Immature natural killer cell (primary cell): ENCODE data around the gene IFNA5. TPM values are rescaled to one million over a fixed set of nuclear protein-coding genes. Genes with fewer than 3 reads are reported as not detected.

ENCODE experiments used
- DNase-seq, 3 donors: peaks; one replicate each; pipeline ENCODE4 v3.0.0; 2022; ENCODE audit warnings: mixed read lengths in 1 of 3
- H3K27ac Mint-ChIP-seq, 6 donors: one replicate each; pipeline ENCODE4 v1.8.0; 2020; ENCODE audit warnings: mixed read lengths in 6 of 6, mild to moderate bottlenecking in 5 of 6, inconsistent platforms in 4 of 6, moderate library complexity in 3 of 6
- H3K27me3 Mint-ChIP-seq, 3 donors: one replicate each; pipeline ENCODE4 v1.8.0; 2020 to 2021; ENCODE audit warnings: low read depth in 3 of 3, mild to moderate bottlenecking in 3 of 3, mixed read lengths in 3 of 3, moderate library complexity in 3 of 3, inconsistent platforms in 1 of 3
- H3K36me3 Mint-ChIP-seq, 3 donors: one replicate each; pipeline ENCODE4 v1.8.0; 2020; ENCODE audit warnings: mixed read lengths in 3 of 3, inconsistent platforms in 2 of 3, mild to moderate bottlenecking in 2 of 3
- H3K4me1 Mint-ChIP-seq, 2 donors: one replicate each; pipeline ENCODE4 v1.8.0; 2020; ENCODE audit warnings: inconsistent platforms in 2 of 2, mild to moderate bottlenecking in 2 of 2, mixed read lengths in 2 of 2, moderate library complexity in 1 of 2
- H3K4me3 Mint-ChIP-seq, 5 donors: one replicate each; pipeline ENCODE4 v1.8.0; 2020; ENCODE audit warnings: mild to moderate bottlenecking in 5 of 5, mixed read lengths in 5 of 5, inconsistent platforms in 3 of 5, moderate library complexity in 3 of 5
- H3K9me3 Mint-ChIP-seq, 6 donors: one replicate each; pipeline ENCODE4 v1.8.0; 2020; ENCODE audit warnings: mild to moderate bottlenecking in 6 of 6, mixed read lengths in 6 of 6, inconsistent platforms in 4 of 6, moderate library complexity in 3 of 6
- polyA plus RNA-seq, 3 donors: library from polyadenylated mRNA; unstranded; fragments of 300-500 nt; fragmentation: Illumina TruSeq; gene quantifications; one replicate each; pipeline ENCODE4 v1.2.3, GENCODE V29; 2021

The IFNA5 gene
- polyA plus RNA-seq, 3 donors from 2014 or later: not detected

- H3K4me1 Mint-ChIP-seq: peaks cover 2 to 11% of the 10 kb centered on the region in 2 donors
- DNase-seq: peak in 2 of 3 donors; percentile 28 to 32
- H3K9me3 Mint-ChIP-seq: no peaks in the 10 kb centered on the region
- peaks cover 8 to 10% (median 8%) of the 10 kb centered on the region in 3 donors for H3K36me3 Mint-ChIP-seq
- peak overlapping the region in 1 of 6 donors; percentile 58 for H3K27ac Mint-ChIP-seq
- H3K4me3 Mint-ChIP-seq: no peak overlapping the region
- peaks cover 0 to 2% (median 0%) of the 10 kb centered on the region in 3 donors for H3K27me3 Mint-ChIP-seq
Measured at GRCh38 chr9:21317956-21318923, 13.1 kb upstream of the IFNA5 start.

DNA sequence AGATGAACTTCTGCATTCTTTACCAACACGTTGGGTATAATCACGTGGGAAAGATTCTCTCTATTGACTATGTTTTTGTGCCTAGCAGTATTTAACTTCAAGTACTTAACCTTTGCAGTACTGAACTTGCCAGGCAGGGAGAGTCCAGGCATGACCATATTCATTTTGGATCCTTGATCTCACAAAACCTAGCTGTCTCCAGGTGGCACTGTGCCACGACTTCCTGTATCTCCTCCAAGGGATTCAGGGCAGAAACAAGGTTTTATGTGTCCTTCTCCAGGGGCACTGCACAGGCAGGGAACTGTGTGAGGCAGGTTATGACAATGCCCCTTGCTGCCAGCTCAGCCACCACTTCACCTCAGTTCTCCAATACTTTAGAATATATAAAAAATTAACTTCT lies 11.7 kb upstream of the IFNA5 start:
- peaks cover 2 to 5% of the 10 kb centered on the region in 2 donors for H3K4me1 Mint-ChIP-seq
- DNase-seq: no peak
- H3K4me3 Mint-ChIP-seq: no peak overlapping the region
- no peak overlapping the region for H3K27ac Mint-ChIP-seq
- no peaks in the 10 kb centered on the region for H3K36me3 Mint-ChIP-seq
- peaks cover 0 to 2% (median 0%) of the 10 kb centered on the region in 3 donors for H3K27me3 Mint-ChIP-seq
- H3K9me3 Mint-ChIP-seq: no peaks in the 10 kb centered on the region

- no peaks in the 10 kb centered on the region for H3K9me3 Mint-ChIP-seq
- no peaks in the 10 kb centered on the region for H3K36me3 Mint-ChIP-seq
- peaks cover 0 to 2% (median 0%) of the 10 kb centered on the region in 3 donors for H3K27me3 Mint-ChIP-seq
- peaks cover 2 to 5% of the 10 kb centered on the region in 2 donors for H3K4me1 Mint-ChIP-seq
- H3K27ac Mint-ChIP-seq: no peak overlapping the region
- DNase-seq: no peak
- H3K4me3 Mint-ChIP-seq: no peak overlapping the region
Measured at GRCh38 chr9:21316032-21316842, 11.1 kb upstream of the IFNA5 start.

DNA sequence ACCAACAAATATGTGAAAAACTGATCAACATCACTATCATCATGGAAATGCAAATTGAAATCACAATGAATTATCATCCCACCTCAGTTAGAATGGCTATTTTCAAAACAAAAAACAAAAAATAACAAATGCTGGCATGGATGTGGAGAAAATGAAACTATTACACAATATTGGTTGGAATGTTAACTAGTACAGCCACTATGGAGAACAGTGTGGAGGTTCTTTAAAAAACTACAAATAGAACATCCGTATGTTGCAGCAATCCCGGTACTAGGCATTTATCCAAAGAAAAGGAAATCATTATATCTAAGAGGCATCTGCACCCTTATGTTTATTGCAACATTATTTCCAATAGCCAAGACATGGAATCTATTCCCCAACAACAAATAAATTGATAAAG lies 9.0 kb upstream of the IFNA5 start:
- Mint-ChIP-seq H3K27me3 (peaks cover 0 to 4% (median 0%) of the 10 kb centered on the region in 3 donors), H3K9me3 (no peaks in the 10 kb centered on the region), H3K27ac (no peak overlapping the region), H3K4me1 (peaks cover 2 to 5% of the 10 kb centered on the region in 2 donors), H3K4me3 (no peak overlapping the region), H3K36me3 (no peaks in the 10 kb centered on the region)
- no peak for DNase-seq

DNA sequence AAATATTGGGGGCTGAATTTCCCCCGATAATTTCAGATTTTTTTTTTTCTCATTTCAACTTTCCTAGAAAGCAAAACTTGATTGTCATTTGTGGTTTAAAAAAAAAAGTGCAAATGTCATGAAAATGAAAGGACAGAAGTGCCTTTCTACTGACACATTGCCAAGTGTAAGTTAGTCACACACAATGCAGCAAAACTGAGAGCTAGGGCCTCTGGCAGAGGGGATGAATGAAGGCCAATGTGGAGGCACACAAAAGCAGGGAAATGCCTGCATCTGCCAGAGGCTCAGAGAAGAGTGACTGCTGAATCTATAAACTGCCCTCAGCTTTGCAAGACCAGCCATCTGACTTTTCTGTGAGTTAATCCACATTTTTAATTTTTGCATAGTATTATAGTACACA lies 6.8 kb upstream of the IFNA5 start:
- Mint-ChIP-seq H3K27me3 (peaks cover 0 to 4% (median 4%) of the 10 kb centered on the region in 3 donors), H3K9me3 (no peaks in the 10 kb centered on the region), H3K4me1 (no peaks in the 10 kb centered on the region), H3K36me3 (no peaks in the 10 kb centered on the region), H3K4me3 (no peak overlapping the region), H3K27ac (no peak overlapping the region)
- DNase-seq: no peak

GRCh38 chr9:21295992-21296391 lies 9.1 kb downstream of the IFNA5 start:
- peaks cover 6 to 10% (median 7%) of the 10 kb centered on the region in 3 donors for H3K27me3 Mint-ChIP-seq
- no peak overlapping the region for H3K4me3 Mint-ChIP-seq

DNA sequence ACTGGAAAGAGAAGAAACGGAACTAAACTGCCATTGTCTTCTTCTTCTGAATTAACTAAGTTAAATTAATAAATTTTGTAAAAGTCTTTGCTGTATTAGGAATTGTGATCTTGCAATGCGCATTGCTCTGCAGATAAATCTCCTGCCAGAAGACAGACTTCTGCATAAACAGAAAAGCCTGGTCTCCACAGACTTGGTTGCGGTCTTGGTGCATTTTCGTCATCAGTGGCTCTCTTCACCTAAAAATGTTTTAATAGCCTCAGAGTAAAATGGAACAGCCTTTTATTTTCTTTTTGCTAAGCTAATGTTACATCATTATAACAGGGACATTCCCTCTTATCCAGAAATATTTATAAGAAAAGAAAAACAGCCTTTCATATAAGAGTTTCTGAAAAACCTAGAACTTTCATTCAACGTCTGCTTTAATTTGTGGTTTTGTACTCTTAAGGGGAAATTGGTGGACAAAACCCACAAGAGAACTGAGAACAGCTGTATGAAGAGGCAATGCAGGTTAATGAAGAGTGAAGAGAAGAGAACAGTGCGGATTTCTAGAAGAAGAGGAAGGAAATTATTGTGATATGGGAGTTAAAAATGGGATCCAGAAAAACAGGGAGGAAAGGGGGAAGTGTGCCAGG lies 10.1 kb downstream of the IFNA5 start:
- peak; percentile 6 to 25 (median 14) for DNase-seq
- peak overlapping the region in 3 of 5 donors; percentile 11 to 45 (median 33) for H3K4me3 Mint-ChIP-seq
- no peaks in the 10 kb centered on the region for H3K36me3 Mint-ChIP-seq

More at GRCh38 chr9:21295992-21296391, 9.1 kb downstream of the IFNA5 start:
- Mint-ChIP-seq H3K9me3 (no peaks in the 10 kb centered on the region), H3K27ac (no peak overlapping the region), H3K4me1 (peaks cover 9 to 16% of the 10 kb centered on the region in 2 donors), H3K36me3 (no peaks in the 10 kb centered on the region)
- no peak for DNase-seq

GRCh38 chr9:21294364-21294774 lies 10.7 kb downstream of the IFNA5 start:
- peak overlapping the region in 1 of 6 donors; percentile 41 for H3K27ac Mint-ChIP-seq
- no peaks in the 10 kb centered on the region for H3K36me3 Mint-ChIP-seq
- DNase-seq: no peak
- no peaks in the 10 kb centered on the region for H3K9me3 Mint-ChIP-seq
- peaks cover 9 to 16% of the 10 kb centered on the region in 2 donors for H3K4me1 Mint-ChIP-seq
- H3K4me3 Mint-ChIP-seq: no peak overlapping the region
- H3K27me3 Mint-ChIP-seq: peaks cover 4 to 7% (median 5%) of the 10 kb centered on the region in 3 donors

More for the DNA sequence above, 10.1 kb downstream of the IFNA5 start:
- H3K4me1 Mint-ChIP-seq: peaks cover 9 to 16% of the 10 kb centered on the region in 2 donors
- no peak overlapping the region for H3K27ac Mint-ChIP-seq
- H3K27me3 Mint-ChIP-seq: peaks cover 4 to 8% (median 7%) of the 10 kb centered on the region in 3 donors
- no peaks in the 10 kb centered on the region for H3K9me3 Mint-ChIP-seq

DNA sequence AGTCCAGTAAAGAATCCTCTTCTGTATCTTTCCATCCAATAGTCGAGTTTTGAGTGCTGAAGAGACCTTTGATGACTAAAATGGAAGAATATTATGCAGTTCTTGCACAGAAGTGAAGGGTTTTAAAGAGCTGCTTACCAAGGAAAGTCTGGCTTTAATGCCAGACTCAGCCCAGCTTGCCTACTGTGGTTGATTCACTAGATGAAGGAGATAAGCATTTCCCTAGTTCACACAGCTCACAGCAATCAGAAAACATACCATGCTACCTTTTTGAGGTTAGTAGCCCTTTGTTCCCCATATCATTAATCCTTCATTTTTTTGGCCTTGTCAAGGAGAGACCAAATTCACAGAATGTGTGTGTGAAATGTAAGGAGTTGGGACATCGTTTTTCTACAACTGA lies 15.3 kb downstream of the IFNA5 start:
- Mint-ChIP-seq H3K4me3 (no peak overlapping the region), H3K36me3 (no peaks in the 10 kb centered on the region)

GRCh38 chr9:21287280-21287679 lies 17.8 kb downstream of the IFNA5 start:
- Mint-ChIP-seq H3K36me3 (no peaks in the 10 kb centered on the region), H3K27ac (no peak overlapping the region), H3K27me3 (peaks cover 0 to 12% (median 0%) of the 10 kb centered on the region in 3 donors), H3K4me3 (no peak overlapping the region), H3K4me1 (no peaks in the 10 kb centered on the region), H3K9me3 (peaks cover 0 to 2% (median 0%) of the 10 kb centered on the region in 6 donors)
- no peak for DNase-seq

More for the DNA sequence above, 15.3 kb downstream of the IFNA5 start:
- no peak for DNase-seq
- Mint-ChIP-seq H3K4me1 (peaks cover under 1 to 3% of the 10 kb centered on the region in 2 donors), H3K27me3 (peaks cover 1 to 12% (median 1%) of the 10 kb centered on the region in 3 donors), H3K9me3 (no peaks in the 10 kb centered on the region), H3K27ac (no peak overlapping the region)

- H3K27ac Mint-ChIP-seq: no peak overlapping the region
- H3K9me3 Mint-ChIP-seq: peaks cover 0 to 2% (median 0%) of the 10 kb centered on the region in 6 donors
- H3K4me3 Mint-ChIP-seq: no peak overlapping the region
- no peak for DNase-seq
- peaks cover 0 to 12% (median 0%) of the 10 kb centered on the region in 3 donors for H3K27me3 Mint-ChIP-seq
- H3K36me3 Mint-ChIP-seq: no peaks in the 10 kb centered on the region
- H3K4me1 Mint-ChIP-seq: no peaks in the 10 kb centered on the region
Measured at GRCh38 chr9:21286659-21287058, 18.5 kb downstream of the IFNA5 start.

DNA sequence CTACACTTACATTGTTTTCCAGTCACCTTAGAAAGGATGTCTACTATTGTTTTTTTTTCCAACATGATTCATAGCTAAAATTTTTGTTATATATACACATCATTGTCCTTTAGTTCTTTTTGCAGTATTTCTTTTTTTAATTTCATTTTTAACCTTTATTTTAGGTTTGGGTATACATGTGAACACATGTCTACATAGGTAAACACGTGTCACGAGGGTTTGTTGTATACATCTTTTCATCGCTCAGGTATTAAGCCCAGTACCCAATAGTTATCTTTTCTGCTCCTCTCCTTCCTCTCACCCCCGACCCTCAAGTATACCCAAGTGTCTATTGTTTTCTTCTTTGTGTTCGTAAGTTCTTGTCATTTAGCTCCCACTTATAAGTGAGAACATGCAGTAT lies 19.0 kb downstream of the IFNA5 start:
- Mint-ChIP-seq H3K4me3 (no peak overlapping the region), H3K9me3 (peaks cover 0 to 2% (median 0%) of the 10 kb centered on the region in 6 donors), H3K27me3 (peaks cover 0 to 12% (median 0%) of the 10 kb centered on the region in 3 donors)

GRCh38 chr9:21281275-21281674 lies 23.8 kb downstream of the IFNA5 start:
- H3K36me3 Mint-ChIP-seq: no peaks in the 10 kb centered on the region
- H3K27ac Mint-ChIP-seq: no peak overlapping the region

More for the DNA sequence above, 19.0 kb downstream of the IFNA5 start:
- no peaks in the 10 kb centered on the region for H3K4me1 Mint-ChIP-seq
- H3K27ac Mint-ChIP-seq: no peak overlapping the region
- no peak for DNase-seq
- H3K36me3 Mint-ChIP-seq: no peaks in the 10 kb centered on the region

More at GRCh38 chr9:21281275-21281674, 23.8 kb downstream of the IFNA5 start:
- H3K9me3 Mint-ChIP-seq: peaks cover 0 to 2% (median 0%) of the 10 kb centered on the region in 6 donors
- DNase-seq: no peak
- no peaks in the 10 kb centered on the region for H3K4me1 Mint-ChIP-seq
- peaks cover 0 to 7% (median 3%) of the 10 kb centered on the region in 3 donors for H3K27me3 Mint-ChIP-seq
- no peak overlapping the region for H3K4me3 Mint-ChIP-seq
